M059J (cell line): ENCODE results near the gene CIP2A. TPM values are rescaled to one million over a fixed set of nuclear protein-coding genes. Genes with fewer than 3 reads are reported as not detected.

Experiments
- DNase-seq: peaks from one replicate; pipeline ENCODE4 v3.0.0-alpha.2; 2012; ENCODE audit warnings: low read depth
- total RNA-seq: library from RNA; depleted of rRNA; stranded (reverse); fragments of >200 nt; shearing (Covaris generic); gene quantifications from 2 replicates; pipeline ENCODE4 v1.2.3, GENCODE V29; 2014; rRNA removed

The CIP2A gene
- total RNA-seq, 1 experiment from 2014 or later, result 61.4 TPM

DNA sequence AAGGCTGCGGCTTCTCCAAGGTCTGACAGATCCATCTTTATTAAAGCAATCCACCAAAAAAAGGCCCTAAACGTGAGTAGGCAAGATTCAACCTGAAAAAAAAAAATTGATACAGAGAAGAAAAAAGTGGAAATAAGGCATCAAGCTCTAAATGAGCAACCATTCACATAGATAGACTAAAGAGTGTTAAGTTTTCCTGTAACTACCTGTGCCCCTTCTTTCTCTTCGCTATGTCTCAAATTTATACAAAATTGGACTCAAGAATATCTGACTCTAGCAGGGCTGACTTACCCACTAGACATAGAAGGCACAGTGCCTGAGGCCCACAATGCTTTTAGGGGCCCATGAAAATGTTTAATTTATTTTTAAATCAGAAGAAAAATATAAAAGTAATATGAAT lies 78.7 kb downstream of the CIP2A start, which contains the start of gene MYH15:
Gene MYH15, minus strand, starts transcription at position 101 of the 400 bp plus-strand sequence. Its CDS starts 66 bp downstream, at position 35.
- DNase-seq, result no peak

DNA sequence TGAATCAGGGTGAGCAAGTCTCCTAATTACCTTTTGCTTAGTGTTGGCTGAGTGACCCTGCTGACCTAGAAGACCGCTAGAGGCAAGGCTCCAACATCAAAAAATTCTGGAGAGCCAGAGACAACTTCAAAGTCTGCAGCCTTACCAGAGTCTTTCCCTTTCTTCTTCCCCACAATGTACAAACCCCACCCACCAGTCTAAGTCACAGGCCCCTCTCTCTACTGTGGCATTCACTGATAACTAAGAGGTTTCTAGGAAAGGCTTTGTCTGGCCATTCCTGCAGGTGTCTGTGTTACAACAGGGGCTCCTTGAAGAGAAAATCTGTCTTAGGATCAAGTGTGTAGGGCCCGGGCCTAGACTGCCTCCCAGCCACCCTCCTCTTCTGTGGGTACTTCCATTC lies 79.4 kb downstream of the CIP2A start:
- DNase-seq, result no peak

DNA sequence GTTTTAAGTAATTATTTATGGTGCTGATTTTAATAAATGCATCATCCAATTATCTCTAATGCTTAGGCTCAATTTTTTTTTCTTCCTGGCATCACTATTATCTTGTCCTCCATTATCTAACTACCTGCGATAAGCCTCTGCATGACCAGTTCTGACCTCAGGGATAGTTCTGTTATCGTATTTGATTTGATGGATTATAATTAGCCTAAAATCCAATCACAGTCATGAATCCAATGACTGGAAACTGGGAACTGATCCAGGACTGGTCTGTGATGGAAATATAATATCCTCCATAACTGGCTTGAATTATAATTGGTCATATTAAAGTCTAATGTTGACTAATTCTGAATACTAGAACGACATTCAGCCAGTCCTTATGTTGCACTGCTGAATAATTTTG lies 80.0 kb downstream of the CIP2A start:
- DNase-seq, result no peak

DNA sequence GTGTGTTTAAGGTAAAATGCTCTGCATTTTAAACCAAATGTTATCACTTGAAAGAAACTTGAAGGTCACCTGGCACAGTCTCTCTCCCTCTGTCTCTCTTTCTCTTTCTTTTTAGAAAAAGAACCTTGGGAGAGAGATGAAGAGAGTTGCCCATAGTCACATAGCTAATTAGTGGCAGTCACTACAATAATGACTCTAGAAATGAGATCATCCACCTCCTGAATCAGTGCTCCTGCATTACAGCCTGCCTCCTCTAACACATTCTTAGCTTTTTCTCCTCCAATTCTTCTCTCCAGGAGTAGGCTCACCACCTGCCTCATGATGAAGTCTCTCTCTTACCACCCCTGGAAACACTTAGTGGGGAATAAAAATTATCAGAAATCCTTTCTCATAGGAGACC lies 81.3 kb downstream of the CIP2A start:
- no peak for DNase-seq

DNA sequence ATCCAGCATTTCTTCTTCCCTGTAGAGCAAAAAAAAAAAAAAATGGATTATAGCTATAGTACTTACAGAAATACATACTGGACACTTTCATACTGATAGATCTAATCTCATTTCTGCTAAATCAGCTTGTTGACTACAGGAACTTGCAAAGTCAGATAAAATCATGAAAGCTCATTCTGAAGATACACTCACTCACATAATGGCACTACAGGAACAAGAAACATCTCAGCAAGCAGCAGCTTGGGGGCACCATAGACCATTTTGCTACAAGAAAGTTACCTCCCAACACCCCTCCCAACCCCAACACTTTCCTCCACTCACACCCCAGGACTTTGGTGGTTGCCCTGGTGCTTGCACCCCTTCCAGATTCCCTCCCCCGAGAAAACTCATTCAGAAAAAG lies 83.4 kb downstream of the CIP2A start:
- DNase-seq, result no peak

DNA sequence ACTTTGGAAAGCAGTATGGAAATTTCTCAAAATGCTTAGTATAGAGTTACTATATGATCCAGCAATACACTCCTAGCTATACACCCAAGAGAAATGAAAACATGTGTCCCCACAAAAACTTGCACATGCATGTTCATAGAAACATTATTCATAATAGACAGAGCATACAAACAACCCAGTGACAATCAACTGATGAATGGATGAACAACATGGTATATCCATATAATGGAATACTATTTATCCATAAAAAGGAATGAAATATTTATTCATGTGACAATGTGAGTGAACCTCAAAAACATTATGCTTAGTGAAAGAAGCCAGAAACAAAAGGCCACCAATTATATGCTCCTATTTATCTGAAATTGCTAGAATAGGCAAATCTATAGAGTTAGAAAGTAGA lies 85.5 kb downstream of the CIP2A start:
- no peak for DNase-seq

DNA sequence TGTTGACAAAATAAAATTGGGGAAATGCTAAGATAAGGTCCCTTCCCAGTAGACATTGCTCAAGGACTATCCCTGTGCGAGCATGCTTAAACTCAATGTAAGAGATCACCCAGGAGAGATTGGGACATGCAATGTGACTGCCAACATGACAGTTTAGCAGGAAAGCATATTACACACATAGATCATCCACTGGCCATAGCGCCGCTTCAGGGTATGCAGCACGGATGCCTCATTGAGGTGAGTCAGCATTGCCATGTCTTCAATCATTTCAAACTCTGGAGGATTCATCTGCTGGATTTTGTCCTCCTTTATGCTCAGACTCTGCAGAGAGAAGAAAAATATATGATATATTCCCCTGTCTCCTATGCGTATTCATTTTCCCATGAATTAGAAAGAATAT lies 87.7 kb downstream of the CIP2A start:
- peak; percentile 40 for DNase-seq

DNA sequence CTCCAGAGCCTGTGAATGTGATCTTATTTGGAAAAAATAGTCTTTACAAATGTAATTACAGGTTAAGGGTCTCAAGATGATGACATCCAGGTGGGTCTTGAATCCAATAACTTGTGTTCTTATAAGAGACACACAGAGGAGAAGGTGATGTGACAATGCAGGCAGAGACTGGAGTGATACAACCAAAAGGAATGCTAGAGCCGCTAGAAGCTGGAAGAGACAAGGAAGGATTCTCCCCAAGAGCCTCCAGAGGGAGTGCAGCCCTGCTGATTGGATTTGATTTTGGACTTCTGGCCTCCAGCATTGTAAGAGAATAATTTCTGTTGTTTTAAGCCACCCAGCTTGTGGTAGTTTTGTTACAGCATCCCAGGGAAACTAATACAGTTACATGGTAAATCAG lies 88.5 kb downstream of the CIP2A start:
- peak; percentile 50 for DNase-seq

Other genes starting within 250 kb of the CIP2A start
- gene MYH15, start 78.8 kb downstream of the CIP2A start, total RNA-seq, result 0.05 and 0.44 TPM in 2 replicates
- 9.1 and 14.6 TPM in 2 replicates for gene DZIP3, start 284 bp upstream of the CIP2A start, total RNA-seq
- gene RETNLB, start 168.0 kb upstream of the CIP2A start, total RNA-seq, result not detected in 2 replicates
- gene TRAT1, start 233.3 kb upstream of the CIP2A start, total RNA-seq, result not detected in 2 replicates